ENCODE measurements around the gene ROR2.

DNA sequence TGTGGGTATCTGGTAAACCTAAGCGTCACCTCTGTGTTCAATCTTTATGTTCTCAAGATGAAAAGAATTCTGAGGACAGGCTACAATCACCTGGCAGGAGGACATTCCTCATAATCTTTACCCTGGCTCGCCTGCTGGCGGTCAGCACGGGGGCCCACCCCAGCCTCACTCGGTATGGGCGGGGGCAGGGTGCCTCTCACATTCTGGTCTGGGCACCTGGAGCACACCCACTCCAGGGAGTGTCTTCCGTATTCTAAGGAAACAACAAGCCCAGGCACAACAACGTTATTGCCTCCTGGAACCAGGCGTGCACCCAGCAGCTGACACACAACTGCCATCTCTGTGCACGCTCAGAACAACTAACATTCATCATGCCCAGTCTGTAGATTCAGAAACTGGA, 179.8 kb downstream of the ROR2 start:
- TF ChIP-seq TOX (CRISPR knock-in tag; IDR thresholded peaks at IDR 0.05; ENCODE audit: borderline replicate concordance) (no peak), ZFP30 (CRISPR knock-in tag; IDR thresholded peaks at IDR 0.05) (no peak), RARB (CRISPR knock-in tag; IDR thresholded peaks at IDR 0.05) (no peak), OSR1 (CRISPR knock-in tag; IDR thresholded peaks at IDR 0.05) (no peak), GLIS3 (CRISPR knock-in tag; IDR thresholded peaks at IDR 0.05) (no peak), ESRRG (CRISPR knock-in tag; IDR thresholded peaks at IDR 0.05) (no peak), TCF4 (CRISPR knock-in tag; IDR thresholded peaks at IDR 0.05; ENCODE audit: borderline replicate concordance) (no peak), ISL1 (CRISPR knock-in tag; IDR thresholded peaks at IDR 0.05) (no peak), PPARA (CRISPR knock-in tag; IDR thresholded peaks at IDR 0.05; ENCODE audit: borderline replicate concordance) (no peak)
- TF ChIP-seq, protein P1, sequence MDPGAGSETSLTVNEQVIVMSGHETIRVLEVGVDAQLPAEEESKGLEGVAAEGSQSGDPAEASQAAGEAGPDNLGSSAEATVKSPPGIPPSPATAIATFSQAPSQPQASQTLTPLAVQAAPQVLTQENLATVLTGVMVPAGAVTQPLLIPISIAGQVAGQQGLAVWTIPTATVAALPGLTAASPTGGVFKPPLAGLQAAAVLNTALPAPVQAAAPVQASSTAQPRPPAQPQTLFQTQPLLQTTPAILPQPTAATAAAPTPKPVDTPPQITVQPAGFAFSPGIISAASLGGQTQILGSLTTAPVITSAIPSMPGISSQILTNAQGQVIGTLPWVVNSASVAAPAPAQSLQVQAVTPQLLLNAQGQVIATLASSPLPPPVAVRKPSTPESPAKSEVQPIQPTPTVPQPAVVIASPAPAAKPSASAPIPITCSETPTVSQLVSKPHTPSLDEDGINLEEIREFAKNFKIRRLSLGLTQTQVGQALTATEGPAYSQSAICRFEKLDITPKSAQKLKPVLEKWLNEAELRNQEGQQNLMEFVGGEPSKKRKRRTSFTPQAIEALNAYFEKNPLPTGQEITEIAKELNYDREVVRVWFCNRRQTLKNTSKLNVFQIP (CRISPR knock-in tag; IDR thresholded peaks at IDR 0.05; ENCODE audit: borderline replicate concordance, low read depth), result no peak
- TF ChIP-seq, protein P2, sequence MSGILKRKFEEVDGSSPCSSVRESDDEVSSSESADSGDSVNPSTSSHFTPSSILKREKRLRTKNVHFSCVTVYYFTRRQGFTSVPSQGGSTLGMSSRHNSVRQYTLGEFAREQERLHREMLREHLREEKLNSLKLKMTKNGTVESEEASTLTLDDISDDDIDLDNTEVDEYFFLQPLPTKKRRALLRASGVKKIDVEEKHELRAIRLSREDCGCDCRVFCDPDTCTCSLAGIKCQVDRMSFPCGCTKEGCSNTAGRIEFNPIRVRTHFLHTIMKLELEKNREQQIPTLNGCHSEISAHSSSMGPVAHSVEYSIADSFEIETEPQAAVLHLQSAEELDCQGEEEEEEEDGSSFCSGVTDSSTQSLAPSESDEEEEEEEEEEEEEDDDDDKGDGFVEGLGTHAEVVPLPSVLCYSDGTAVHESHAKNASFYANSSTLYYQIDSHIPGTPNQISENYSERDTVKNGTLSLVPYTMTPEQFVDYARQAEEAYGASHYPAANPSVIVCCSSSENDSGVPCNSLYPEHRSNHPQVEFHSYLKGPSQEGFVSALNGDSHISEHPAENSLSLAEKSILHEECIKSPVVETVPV (CRISPR knock-in tag; IDR thresholded peaks at IDR 0.05), result no peak
- TF ChIP-seq, protein P3, sequence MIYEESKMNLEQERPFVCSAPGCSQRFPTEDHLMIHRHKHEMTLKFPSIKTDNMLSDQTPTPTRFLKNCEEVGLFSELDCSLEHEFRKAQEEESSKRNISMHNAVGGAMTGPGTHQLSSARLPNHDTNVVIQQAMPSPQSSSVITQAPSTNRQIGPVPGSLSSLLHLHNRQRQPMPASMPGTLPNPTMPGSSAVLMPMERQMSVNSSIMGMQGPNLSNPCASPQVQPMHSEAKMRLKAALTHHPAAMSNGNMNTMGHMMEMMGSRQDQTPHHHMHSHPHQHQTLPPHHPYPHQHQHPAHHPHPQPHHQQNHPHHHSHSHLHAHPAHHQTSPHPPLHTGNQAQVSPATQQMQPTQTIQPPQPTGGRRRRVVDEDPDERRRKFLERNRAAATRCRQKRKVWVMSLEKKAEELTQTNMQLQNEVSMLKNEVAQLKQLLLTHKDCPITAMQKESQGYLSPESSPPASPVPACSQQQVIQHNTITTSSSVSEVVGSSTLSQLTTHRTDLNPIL (CRISPR knock-in tag; IDR thresholded peaks at IDR 0.05; ENCODE audit: low read depth), result no peak
- TF ChIP-seq, protein P4, sequence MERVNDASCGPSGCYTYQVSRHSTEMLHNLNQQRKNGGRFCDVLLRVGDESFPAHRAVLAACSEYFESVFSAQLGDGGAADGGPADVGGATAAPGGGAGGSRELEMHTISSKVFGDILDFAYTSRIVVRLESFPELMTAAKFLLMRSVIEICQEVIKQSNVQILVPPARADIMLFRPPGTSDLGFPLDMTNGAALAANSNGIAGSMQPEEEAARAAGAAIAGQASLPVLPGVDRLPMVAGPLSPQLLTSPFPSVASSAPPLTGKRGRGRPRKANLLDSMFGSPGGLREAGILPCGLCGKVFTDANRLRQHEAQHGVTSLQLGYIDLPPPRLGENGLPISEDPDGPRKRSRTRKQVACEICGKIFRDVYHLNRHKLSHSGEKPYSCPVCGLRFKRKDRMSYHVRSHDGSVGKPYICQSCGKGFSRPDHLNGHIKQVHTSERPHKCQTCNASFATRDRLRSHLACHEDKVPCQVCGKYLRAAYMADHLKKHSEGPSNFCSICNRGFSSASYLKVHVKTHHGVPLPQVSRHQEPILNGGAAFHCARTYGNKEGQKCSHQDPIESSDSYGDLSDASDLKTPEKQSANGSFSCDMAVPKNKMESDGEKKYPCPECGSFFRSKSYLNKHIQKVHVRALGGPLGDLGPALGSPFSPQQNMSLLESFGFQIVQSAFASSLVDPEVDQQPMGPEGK (CRISPR knock-in tag; IDR thresholded peaks at IDR 0.05; ENCODE audit: borderline replicate concordance), result no peak

All from SK-N-SH treated with all-trans-retinoic acid at 6 μM for 48 hours (cell line).